ENCODE data around the gene POC1B. TPM values are rescaled to one million over a fixed set of nuclear protein-coding genes. Genes with fewer than 3 reads are reported as not detected.

The POC1B gene
- total RNA-seq, 1 donor from 2014 or later: 40.3 TPM

DNA sequence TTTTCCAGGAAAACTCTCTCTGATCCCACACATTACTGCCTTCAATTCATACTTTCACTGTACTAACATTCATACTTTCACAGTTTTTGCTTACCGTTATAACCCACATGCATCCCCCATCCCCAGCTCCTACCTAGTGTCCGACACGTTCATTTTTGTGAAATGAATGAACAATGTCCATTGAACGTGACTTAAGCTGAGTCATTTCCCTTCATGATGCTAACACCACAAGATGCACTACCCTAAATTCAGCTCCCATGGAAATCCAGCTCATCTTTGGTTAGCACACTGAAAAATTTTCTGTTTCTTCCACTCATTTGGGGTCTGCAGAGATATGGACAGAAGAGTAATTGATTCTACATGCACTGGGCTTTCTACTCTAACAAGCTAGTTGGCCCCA, 85.9 kb downstream of the POC1B start:
- Mint-ChIP-seq H3K27me3 (ENCODE audit: insufficient read depth, low read depth) (no peaks in the 10 kb centered on the region), H3K27ac (no peak overlapping the region), H3K9me3 (peaks cover 48% of the 10 kb centered on the region), H3K4me1 (no peaks in the 10 kb centered on the region), H3K4me3 (no peak overlapping the region), H3K36me3 (peaks cover 37% of the 10 kb centered on the region)
- Histone ChIP-seq H3K4me2 (no peak overlapping the region), H4K20me1 (ENCODE audit: low read depth) (no peaks in the 10 kb centered on the region), H3F3A (ENCODE audit: low read depth) (no peaks in the 10 kb centered on the region), H3K27ac (no peak overlapping the region), H2AFZ (replicated peaks) (no peak overlapping the region), H3K36me3 (no peaks in the 10 kb centered on the region), H3K4me3 (no peak overlapping the region), H3K4me1 (no peaks in the 10 kb centered on the region), H3K9ac (no peak overlapping the region), H3K79me2 (ENCODE audit: low read depth) (no peaks in the 10 kb centered on the region), H3K27me3 (no peaks in the 10 kb centered on the region), H3K9me3 (ENCODE audit: low read depth) (no peaks in the 10 kb centered on the region)
- TF ChIP-seq, protein P1, sequence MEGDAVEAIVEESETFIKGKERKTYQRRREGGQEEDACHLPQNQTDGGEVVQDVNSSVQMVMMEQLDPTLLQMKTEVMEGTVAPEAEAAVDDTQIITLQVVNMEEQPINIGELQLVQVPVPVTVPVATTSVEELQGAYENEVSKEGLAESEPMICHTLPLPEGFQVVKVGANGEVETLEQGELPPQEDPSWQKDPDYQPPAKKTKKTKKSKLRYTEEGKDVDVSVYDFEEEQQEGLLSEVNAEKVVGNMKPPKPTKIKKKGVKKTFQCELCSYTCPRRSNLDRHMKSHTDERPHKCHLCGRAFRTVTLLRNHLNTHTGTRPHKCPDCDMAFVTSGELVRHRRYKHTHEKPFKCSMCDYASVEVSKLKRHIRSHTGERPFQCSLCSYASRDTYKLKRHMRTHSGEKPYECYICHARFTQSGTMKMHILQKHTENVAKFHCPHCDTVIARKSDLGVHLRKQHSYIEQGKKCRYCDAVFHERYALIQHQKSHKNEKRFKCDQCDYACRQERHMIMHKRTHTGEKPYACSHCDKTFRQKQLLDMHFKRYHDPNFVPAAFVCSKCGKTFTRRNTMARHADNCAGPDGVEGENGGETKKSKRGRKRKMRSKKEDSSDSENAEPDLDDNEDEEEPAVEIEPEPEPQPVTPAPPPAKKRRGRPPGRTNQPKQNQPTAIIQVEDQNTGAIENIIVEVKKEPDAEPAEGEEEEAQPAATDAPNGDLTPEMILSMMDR (IDR thresholded peaks at IDR 0.05): no peak
- TF ChIP-seq EZH2phosphoT487 (IDR thresholded peaks at IDR 0.05) (no peak), EZH2 (IDR thresholded peaks at IDR 0.05) (no peak)
- DNase-seq (ENCODE audit: low spot score): no peak

DNA sequence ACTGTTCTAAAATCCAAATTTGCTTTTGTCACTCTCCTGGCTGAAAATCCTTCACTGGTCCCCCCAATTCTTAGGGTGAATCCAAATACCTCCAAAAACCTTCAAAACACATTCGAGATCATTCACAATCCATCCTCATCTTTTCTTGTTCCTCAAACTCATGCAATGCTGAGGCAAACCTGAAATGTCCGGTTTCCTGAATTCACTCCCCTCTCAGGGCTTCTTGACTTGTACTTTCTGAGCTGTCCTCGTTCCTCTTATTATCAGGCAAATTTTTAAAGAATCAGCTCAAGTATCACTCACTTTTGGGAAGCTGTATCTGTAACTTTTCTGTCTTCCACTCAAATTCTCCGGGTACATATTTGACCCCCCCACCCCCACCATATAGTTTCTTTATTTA, 88.6 kb downstream of the POC1B start:
- H3K27ac Mint-ChIP-seq: peak overlapping the region; percentile 1
- Histone ChIP-seq H3K9me3 (ENCODE audit: low read depth) (no peaks in the 10 kb centered on the region), H3K27ac (no peak overlapping the region), H3K79me2 (ENCODE audit: low read depth) (no peaks in the 10 kb centered on the region), H4K20me1 (ENCODE audit: low read depth) (no peaks in the 10 kb centered on the region), H3K36me3 (no peaks in the 10 kb centered on the region), H3K4me3 (no peak overlapping the region), H3K4me1 (no peaks in the 10 kb centered on the region), H3K27me3 (no peaks in the 10 kb centered on the region), H3K9ac (no peak overlapping the region), H2AFZ (replicated peaks) (no peak overlapping the region), H3F3A (ENCODE audit: low read depth) (no peaks in the 10 kb centered on the region), H3K4me2 (no peak overlapping the region)
- H3K9me3 Mint-ChIP-seq: peaks cover 32% of the 10 kb centered on the region
- peaks cover 39% of the 10 kb centered on the region for H3K36me3 Mint-ChIP-seq
- no peaks in the 10 kb centered on the region for H3K27me3 Mint-ChIP-seq (ENCODE audit: insufficient read depth, low read depth)
- TF ChIP-seq, protein P1 (IDR thresholded peaks at IDR 0.05): no peak
- no peak overlapping the region for H3K4me3 Mint-ChIP-seq
- DNase-seq (ENCODE audit: low spot score): no peak
- H3K4me1 Mint-ChIP-seq: no peaks in the 10 kb centered on the region

GRCh38 chr12:89436062-89436461, 89.8 kb downstream of the POC1B start:
- DNase-seq (ENCODE audit: low spot score): no peak
- Histone ChIP-seq H3K27ac (no peak overlapping the region), H4K20me1 (ENCODE audit: low read depth) (no peaks in the 10 kb centered on the region), H3K4me3 (no peak overlapping the region), H3K4me1 (no peaks in the 10 kb centered on the region), H3K9me3 (ENCODE audit: low read depth) (no peaks in the 10 kb centered on the region), H3K9ac (no peak overlapping the region), H3K4me2 (no peak overlapping the region), H3F3A (ENCODE audit: low read depth) (no peaks in the 10 kb centered on the region), H2AFZ (replicated peaks) (no peak overlapping the region), H3K79me2 (ENCODE audit: low read depth) (no peaks in the 10 kb centered on the region), H3K27me3 (no peaks in the 10 kb centered on the region), H3K36me3 (no peaks in the 10 kb centered on the region)
- no peak for TF ChIP-seq EZH2 (IDR thresholded peaks at IDR 0.05)
- TF ChIP-seq EZH2phosphoT487 (IDR thresholded peaks at IDR 0.05): no peak
- TF ChIP-seq, protein P1 (IDR thresholded peaks at IDR 0.05): no peak
- Mint-ChIP-seq H3K4me1 (no peaks in the 10 kb centered on the region), H3K9me3 (peaks cover 22% of the 10 kb centered on the region), H3K27ac (no peak overlapping the region), H3K27me3 (ENCODE audit: insufficient read depth, low read depth) (no peaks in the 10 kb centered on the region), H3K36me3 (peaks cover 33% of the 10 kb centered on the region), H3K4me3 (no peak overlapping the region)

DNA sequence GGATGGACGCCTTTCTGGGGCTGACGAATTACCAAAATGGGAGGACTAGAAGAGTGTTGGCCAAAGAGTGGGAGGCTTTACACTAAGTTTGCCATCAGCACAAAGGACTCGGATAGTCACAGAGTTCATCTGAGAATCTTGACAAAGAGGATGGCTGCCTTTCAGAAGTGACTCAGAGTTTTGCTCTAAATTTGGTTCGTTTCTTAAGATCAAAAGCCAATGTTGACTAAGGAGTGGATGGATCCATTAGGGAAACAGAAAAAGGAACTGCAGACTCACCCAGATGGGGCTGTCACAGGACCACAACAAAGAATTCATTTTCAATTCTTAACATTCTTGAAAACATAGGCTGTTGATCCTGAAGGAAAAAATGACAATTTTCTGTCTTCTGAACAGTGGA, 92.2 kb downstream of the POC1B start:
- H3K4me2 ChIP-seq: no peak overlapping the region
- H3K27me3 ChIP-seq: no peaks in the 10 kb centered on the region
- no peaks in the 10 kb centered on the region for H3K79me2 ChIP-seq (ENCODE audit: low read depth)
- Mint-ChIP-seq H3K27ac (no peak overlapping the region), H3K27me3 (ENCODE audit: insufficient read depth, low read depth) (no peaks in the 10 kb centered on the region), H3K9me3 (peaks cover 8% of the 10 kb centered on the region), H3K4me3 (no peak overlapping the region), H3K4me1 (no peaks in the 10 kb centered on the region), H3K36me3 (peaks cover 23% of the 10 kb centered on the region)
- no peak for DNase-seq (ENCODE audit: low spot score)
- no peak overlapping the region for H3K27ac ChIP-seq
- H3K36me3 ChIP-seq: no peaks in the 10 kb centered on the region
- no peaks in the 10 kb centered on the region for H3K4me1 ChIP-seq
- no peak overlapping the region for H3K9ac ChIP-seq
- no peak overlapping the region for H2AFZ ChIP-seq (replicated peaks)
- no peaks in the 10 kb centered on the region for H3K9me3 ChIP-seq (ENCODE audit: low read depth)
- H3K4me3 ChIP-seq: no peak overlapping the region
- no peaks in the 10 kb centered on the region for H4K20me1 ChIP-seq (ENCODE audit: low read depth)
- no peak for TF ChIP-seq EZH2 (IDR thresholded peaks at IDR 0.05)
- TF ChIP-seq EZH2phosphoT487 (IDR thresholded peaks at IDR 0.05): no peak
- TF ChIP-seq, protein P1 (IDR thresholded peaks at IDR 0.05): no peak
- no peaks in the 10 kb centered on the region for H3F3A ChIP-seq (ENCODE audit: low read depth)
